Endodermal cell (in vitro differentiated cells): Measurements from ENCODE around the gene TEX9. TPM values are rescaled to one million over a fixed set of nuclear protein-coding genes. Genes with fewer than 3 reads are reported as not detected.

Experiments used
- DNase-seq: peaks from one replicate; pipeline ENCODE4 v3.0.0-alpha.2; 2017
- H3K27ac ChIP-seq: 2 replicates; pipeline ENCODE4 v1.5.1; 2013; ENCODE audit warnings: mild to moderate bottlenecking, low read depth, low read length, moderate library complexity
- H3K27me3 ChIP-seq: 2 replicates; pipeline ENCODE4 v1.6.1; 2013; ENCODE audit warnings: mild to moderate bottlenecking, low read length, moderate library complexity; ENCODE audit not compliant: insufficient read depth, control insufficient read depth, poor library complexity, severe bottlenecking
- H3K36me3 ChIP-seq: 2 replicates; pipeline ENCODE4 v1.7.0; 2013; ENCODE audit warnings: mild to moderate bottlenecking, low read length, moderate library complexity; ENCODE audit not compliant: control insufficient read depth, insufficient read depth
- H3K4me1 ChIP-seq: one replicate; pipeline ENCODE4 v1.7.0; 2013; ENCODE audit warnings: low read length; ENCODE audit not compliant: control insufficient read depth, insufficient read depth
- H3K4me3 ChIP-seq: 2 replicates; pipeline ENCODE4 v1.5.1; 2013; ENCODE audit warnings: mild to moderate bottlenecking, low read length, moderate library complexity
- H3K9ac ChIP-seq: 2 replicates; pipeline ENCODE4 v1.6.1; 2013; ENCODE audit warnings: mild to moderate bottlenecking, low read length, moderate library complexity; ENCODE audit not compliant: poor library complexity, severe bottlenecking; ENCODE audit errors: extremely low read depth
- H3K9me3 ChIP-seq: 2 replicates; pipeline ENCODE4 v1.6.1; 2013; ENCODE audit warnings: mild to moderate bottlenecking, low read length, moderate library complexity; ENCODE audit not compliant: control insufficient read depth
- H3K27ac Mint-ChIP-seq: 2 replicates; pipeline ENCODE4 v1.8.0; 2020; ENCODE audit warnings: mixed read lengths
- H3K27me3 Mint-ChIP-seq: 2 replicates; pipeline ENCODE4 v1.8.0; 2021; ENCODE audit warnings: mild to moderate bottlenecking, mixed read lengths; ENCODE audit not compliant: insufficient read depth
- H3K36me3 Mint-ChIP-seq: 2 replicates; pipeline ENCODE4 v1.8.0; 2020; ENCODE audit warnings: low read depth, mixed read lengths
- H3K4me1 Mint-ChIP-seq: 2 replicates; pipeline ENCODE4 v1.8.0; 2020; ENCODE audit warnings: mixed read lengths
- H3K4me3 Mint-ChIP-seq: 2 replicates; pipeline ENCODE4 v1.8.0; 2020; ENCODE audit warnings: mild to moderate bottlenecking, moderate library complexity, mixed read lengths
- H3K9me3 Mint-ChIP-seq: 2 replicates; pipeline ENCODE4 v1.8.0; 2020; ENCODE audit warnings: mild to moderate bottlenecking, mixed read lengths
- WGBS, 2 experiments: methylation state at CpG; one replicate each; pipeline versions ENCODE4 v1.1.5 to v1.1.7; 2013; ENCODE audit warnings: missing lambda C conversion rate in 2 of 2, mixed read lengths in 1 of 2; ENCODE audit not compliant: insufficient coverage in 1 of 2, insufficient read length in 1 of 2; 5-methylcytosine and 5-hydroxymethylcytosine counted together
- total RNA-seq, 2 donors: library from RNA; stranded (reverse); fragmentation: NEBNext Ultra II Directional in 1 of 2; extraction: Animal tissue kit (Norgen Biotek cat#: 25700) in 1 of 2; gene quantifications; 2 replicates in 1 of 2; 3 replicates in 1 of 2; pipeline ENCODE4 v1.2.1, GENCODE V29; 2021
- TF ChIP-seq, protein P1 (sequence below): fragments of 200-600 bp; sonication (generic); conservative IDR thresholded peaks from 2 replicates; pipeline ENCODE4 v1.5.0; 2021; ENCODE audit warnings: antibody characterized with exemption, mild to moderate bottlenecking

Gene TEX9
- total RNA-seq, 2 donors from 2014 or later, result 8.7 to 10.2 TPM

GRCh38 chr15:56383010-56383409 lies 17.8 kb downstream of the TEX9 start:
- Mint-ChIP-seq H3K4me1 (peaks cover 11% of the 10 kb centered on the region), H3K27ac (no peak overlapping the region), H3K27me3 (no peaks in the 10 kb centered on the region), H3K4me3 (no peak overlapping the region), H3K36me3 (peaks cover 12% of the 10 kb centered on the region), H3K9me3 (peaks cover 14% of the 10 kb centered on the region)
- H3K36me3 ChIP-seq, result no peaks in the 10 kb centered on the region
- TF ChIP-seq, protein P1, sequence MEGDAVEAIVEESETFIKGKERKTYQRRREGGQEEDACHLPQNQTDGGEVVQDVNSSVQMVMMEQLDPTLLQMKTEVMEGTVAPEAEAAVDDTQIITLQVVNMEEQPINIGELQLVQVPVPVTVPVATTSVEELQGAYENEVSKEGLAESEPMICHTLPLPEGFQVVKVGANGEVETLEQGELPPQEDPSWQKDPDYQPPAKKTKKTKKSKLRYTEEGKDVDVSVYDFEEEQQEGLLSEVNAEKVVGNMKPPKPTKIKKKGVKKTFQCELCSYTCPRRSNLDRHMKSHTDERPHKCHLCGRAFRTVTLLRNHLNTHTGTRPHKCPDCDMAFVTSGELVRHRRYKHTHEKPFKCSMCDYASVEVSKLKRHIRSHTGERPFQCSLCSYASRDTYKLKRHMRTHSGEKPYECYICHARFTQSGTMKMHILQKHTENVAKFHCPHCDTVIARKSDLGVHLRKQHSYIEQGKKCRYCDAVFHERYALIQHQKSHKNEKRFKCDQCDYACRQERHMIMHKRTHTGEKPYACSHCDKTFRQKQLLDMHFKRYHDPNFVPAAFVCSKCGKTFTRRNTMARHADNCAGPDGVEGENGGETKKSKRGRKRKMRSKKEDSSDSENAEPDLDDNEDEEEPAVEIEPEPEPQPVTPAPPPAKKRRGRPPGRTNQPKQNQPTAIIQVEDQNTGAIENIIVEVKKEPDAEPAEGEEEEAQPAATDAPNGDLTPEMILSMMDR, result no peak
- no peaks in the 10 kb centered on the region for H3K4me1 ChIP-seq
- no peaks in the 10 kb centered on the region for H3K27me3 ChIP-seq
- H3K9me3 ChIP-seq, result peaks cover 34% of the 10 kb centered on the region
- H3K4me3 ChIP-seq, result no peak overlapping the region
- WGBS, 2 experiments, result 94 to 100% methylated on average over 2 to 3 of the region's 3 CpGs
- no peak overlapping the region for H3K9ac ChIP-seq
- no peak overlapping the region for H3K27ac ChIP-seq
- DNase-seq, result no peak

DNA sequence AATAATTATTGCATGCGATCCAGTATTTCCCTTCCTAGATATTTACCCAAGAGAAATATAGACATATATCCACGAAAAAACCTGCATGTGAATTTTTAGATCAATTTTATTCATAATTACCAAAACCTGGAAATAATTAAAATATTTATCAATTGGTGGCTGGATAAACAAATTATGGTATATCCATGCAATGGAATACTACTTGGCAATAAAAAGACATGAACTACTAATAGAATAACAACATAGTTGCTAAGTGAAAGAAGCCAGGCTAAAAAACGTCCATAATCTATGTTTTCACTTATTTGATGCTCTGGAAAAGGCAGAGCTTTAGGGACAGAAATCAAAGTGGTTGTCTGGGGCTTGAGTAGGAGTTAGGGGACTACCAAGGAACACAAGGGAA lies 20.7 kb downstream of the TEX9 start:
- H3K9me3 Mint-ChIP-seq, result peaks cover 3% of the 10 kb centered on the region
- DNase-seq, result no peak

DNA sequence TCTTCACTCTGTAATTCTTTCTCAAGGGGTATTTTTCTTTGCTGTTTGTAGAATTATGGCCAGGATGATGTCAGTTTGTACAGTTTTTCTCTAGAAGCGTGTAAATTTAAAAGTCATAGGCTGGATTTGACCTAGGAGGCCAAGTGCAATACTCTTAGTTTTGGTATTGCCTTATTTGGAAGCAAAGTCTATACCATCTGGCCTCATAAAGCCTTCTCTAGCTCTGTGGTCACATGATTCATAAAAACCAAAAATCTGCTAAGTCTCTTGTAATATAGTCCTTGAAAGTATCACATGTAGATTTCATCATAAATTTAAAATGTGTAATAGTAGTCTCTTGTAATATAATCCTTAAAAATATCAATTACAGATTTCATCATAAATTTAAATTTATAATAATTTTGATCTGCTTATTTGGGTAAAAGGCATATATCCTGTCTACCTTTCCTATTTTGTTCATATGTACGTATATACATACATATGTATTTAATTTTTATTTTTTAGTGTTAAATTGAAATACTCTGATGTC lies 25.6 kb downstream of the TEX9 start:
- no peak overlapping the region for H3K4me3 ChIP-seq
- no peaks in the 10 kb centered on the region for H3K36me3 ChIP-seq
- no peak for DNase-seq
- 95 to 100% methylated on average over 1 of the region's 2 CpGs for WGBS, 2 experiments
- H3K9ac ChIP-seq, result no peak overlapping the region
- Mint-ChIP-seq H3K4me3 (no peak overlapping the region), H3K36me3 (peaks cover 7% of the 10 kb centered on the region), H3K9me3 (peaks cover 3% of the 10 kb centered on the region), H3K4me1 (no peaks in the 10 kb centered on the region), H3K27me3 (no peaks in the 10 kb centered on the region), H3K27ac (no peak overlapping the region)
- H3K27ac ChIP-seq, result no peak overlapping the region
- no peaks in the 10 kb centered on the region for H3K4me1 ChIP-seq
- H3K9me3 ChIP-seq, result peaks cover 5% of the 10 kb centered on the region
- H3K27me3 ChIP-seq, result no peaks in the 10 kb centered on the region
- TF ChIP-seq, protein P1, result no peak

More for the DNA sequence above, 20.7 kb downstream of the TEX9 start:
- no peaks in the 10 kb centered on the region for H3K27me3 Mint-ChIP-seq
- no peaks in the 10 kb centered on the region for H3K27me3 ChIP-seq
- H3K36me3 ChIP-seq, result no peaks in the 10 kb centered on the region
- H3K9me3 ChIP-seq, result peaks cover 11% of the 10 kb centered on the region
- WGBS, 2 experiments, result 79 to 100% methylated on average over 1 to 3 of the region's 3 CpGs
- peaks cover under 1% of the 10 kb centered on the region for H3K4me1 Mint-ChIP-seq
- TF ChIP-seq, protein P1, result no peak
- H3K4me3 ChIP-seq, result no peak overlapping the region
- H3K9ac ChIP-seq, result no peak overlapping the region
- no peak overlapping the region for H3K27ac ChIP-seq
- H3K4me3 Mint-ChIP-seq, result no peak overlapping the region
- H3K27ac Mint-ChIP-seq, result no peak overlapping the region
- no peaks in the 10 kb centered on the region for H3K4me1 ChIP-seq
- H3K36me3 Mint-ChIP-seq, result peaks cover 7% of the 10 kb centered on the region
